Nephron progenitor cell (in vitro differentiated cells): ENCODE data around the gene CDK4.

Experiments used
- DNase-seq: peaks from one replicate; pipeline ENCODE4 v3.0.0; 2021
- H3K27ac Mint-ChIP-seq: 2 replicates; pipeline ENCODE4 v1.8.0; 2021; ENCODE audit warnings: mild to moderate bottlenecking, moderate library complexity, mixed read lengths
- H3K27me3 Mint-ChIP-seq: 2 replicates; pipeline ENCODE4 v1.8.0; 2021; ENCODE audit warnings: mild to moderate bottlenecking, low read depth, mixed read lengths; ENCODE audit not compliant: poor library complexity
- H3K36me3 Mint-ChIP-seq: 2 replicates; pipeline ENCODE4 v1.8.0; 2021; ENCODE audit warnings: low read depth, mixed read lengths
- H3K4me1 Mint-ChIP-seq: 2 replicates; pipeline ENCODE4 v1.8.0; 2021; ENCODE audit warnings: mixed read lengths
- H3K4me3 Mint-ChIP-seq: 2 replicates; pipeline ENCODE4 v1.8.0; 2021; ENCODE audit warnings: mild to moderate bottlenecking, moderate library complexity, mixed read lengths
- H3K9me3 Mint-ChIP-seq: 2 replicates; pipeline ENCODE4 v1.8.0; 2021; ENCODE audit warnings: mild to moderate bottlenecking, moderate library complexity, mixed read lengths
- TF ChIP-seq, protein P1 (sequence below): fragments of 200-600 bp; sonication (generic); IDR thresholded peaks from 2 replicates; pipeline ENCODE4 v1.5.0; 2021; ENCODE audit warnings: antibody characterized with exemption

The CDK4 gene

DNA sequence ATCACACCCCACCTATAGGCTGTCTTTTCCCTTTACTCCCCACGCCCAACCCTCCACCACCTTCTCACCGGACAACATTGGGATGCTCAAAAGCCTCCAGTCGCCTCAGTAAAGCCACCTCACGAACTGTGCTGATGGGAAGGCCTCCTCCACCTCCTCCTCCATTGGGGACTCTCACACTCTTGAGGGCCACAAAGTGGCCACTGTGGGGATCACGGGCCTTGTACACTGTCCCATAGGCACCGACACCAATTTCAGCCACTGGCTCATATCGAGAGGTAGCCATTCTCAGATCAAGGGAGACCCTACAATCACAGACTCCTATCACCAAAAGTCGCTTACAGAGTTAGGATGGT lies 700 bp downstream of the CDK4 start:
- peak overlapping the region; percentile 94 for H3K27ac Mint-ChIP-seq

DNA sequence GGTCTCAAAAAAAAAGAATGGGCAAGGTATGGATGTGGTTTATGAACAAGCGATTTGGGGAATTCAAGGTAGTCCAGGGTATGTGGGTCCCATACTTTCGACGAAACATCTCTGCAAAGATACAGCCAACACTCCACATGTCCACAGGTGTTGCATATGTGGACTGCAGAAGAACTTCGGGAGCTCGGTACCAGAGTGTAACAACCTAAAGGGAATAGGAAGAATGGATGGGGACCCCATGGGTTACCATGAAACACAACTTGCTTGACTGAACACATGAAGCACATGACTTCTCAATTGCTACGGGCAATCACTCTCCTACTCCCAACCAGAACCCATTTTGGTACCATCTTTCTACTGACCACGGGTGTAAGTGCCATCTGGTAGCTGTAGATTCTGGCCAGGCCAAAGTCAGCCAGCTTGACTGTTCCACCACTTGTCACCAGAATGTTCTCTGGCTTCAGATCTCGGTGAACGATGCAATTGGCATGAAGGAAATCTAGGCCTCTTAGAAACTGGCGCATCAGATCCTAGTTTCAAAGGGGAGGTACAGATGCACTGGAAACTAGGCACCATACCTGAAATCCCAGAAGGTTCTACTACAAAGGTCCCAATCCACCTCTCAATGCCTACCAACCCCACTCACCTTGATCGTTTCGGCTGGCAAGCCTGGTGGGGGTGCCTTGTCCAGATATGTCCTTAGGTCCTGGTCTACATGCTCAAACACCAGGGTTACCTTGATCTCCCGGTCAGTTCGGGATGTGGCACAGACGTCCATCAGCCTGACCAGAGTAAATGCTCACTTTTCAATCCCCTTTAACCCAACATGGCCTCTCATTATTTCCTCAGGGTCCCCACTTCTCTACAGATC lies 1.3 kb downstream of the CDK4 start:
- no peak for DNase-seq
- Mint-ChIP-seq H3K4me3 (peak overlapping the region; percentile 98), H3K4me1 (peaks cover 51% of the 10 kb centered on the region), H3K36me3 (peaks cover 59% of the 10 kb centered on the region), H3K9me3 (no peaks in the 10 kb centered on the region), H3K27ac (peak overlapping the region; percentile 94), H3K27me3 (peaks cover 31% of the 10 kb centered on the region)
- TF ChIP-seq, protein P1, sequence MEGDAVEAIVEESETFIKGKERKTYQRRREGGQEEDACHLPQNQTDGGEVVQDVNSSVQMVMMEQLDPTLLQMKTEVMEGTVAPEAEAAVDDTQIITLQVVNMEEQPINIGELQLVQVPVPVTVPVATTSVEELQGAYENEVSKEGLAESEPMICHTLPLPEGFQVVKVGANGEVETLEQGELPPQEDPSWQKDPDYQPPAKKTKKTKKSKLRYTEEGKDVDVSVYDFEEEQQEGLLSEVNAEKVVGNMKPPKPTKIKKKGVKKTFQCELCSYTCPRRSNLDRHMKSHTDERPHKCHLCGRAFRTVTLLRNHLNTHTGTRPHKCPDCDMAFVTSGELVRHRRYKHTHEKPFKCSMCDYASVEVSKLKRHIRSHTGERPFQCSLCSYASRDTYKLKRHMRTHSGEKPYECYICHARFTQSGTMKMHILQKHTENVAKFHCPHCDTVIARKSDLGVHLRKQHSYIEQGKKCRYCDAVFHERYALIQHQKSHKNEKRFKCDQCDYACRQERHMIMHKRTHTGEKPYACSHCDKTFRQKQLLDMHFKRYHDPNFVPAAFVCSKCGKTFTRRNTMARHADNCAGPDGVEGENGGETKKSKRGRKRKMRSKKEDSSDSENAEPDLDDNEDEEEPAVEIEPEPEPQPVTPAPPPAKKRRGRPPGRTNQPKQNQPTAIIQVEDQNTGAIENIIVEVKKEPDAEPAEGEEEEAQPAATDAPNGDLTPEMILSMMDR: no peak

More for the DNA sequence above, 700 bp downstream of the CDK4 start:
- peaks cover 37% of the 10 kb centered on the region for H3K27me3 Mint-ChIP-seq
- DNase-seq: no peak
- H3K9me3 Mint-ChIP-seq: no peaks in the 10 kb centered on the region
- TF ChIP-seq, protein P1: no peak
- peak overlapping the region; percentile 98 for H3K4me3 Mint-ChIP-seq
- H3K4me1 Mint-ChIP-seq: peaks cover 50% of the 10 kb centered on the region
- H3K36me3 Mint-ChIP-seq: peaks cover 53% of the 10 kb centered on the region

DNA sequence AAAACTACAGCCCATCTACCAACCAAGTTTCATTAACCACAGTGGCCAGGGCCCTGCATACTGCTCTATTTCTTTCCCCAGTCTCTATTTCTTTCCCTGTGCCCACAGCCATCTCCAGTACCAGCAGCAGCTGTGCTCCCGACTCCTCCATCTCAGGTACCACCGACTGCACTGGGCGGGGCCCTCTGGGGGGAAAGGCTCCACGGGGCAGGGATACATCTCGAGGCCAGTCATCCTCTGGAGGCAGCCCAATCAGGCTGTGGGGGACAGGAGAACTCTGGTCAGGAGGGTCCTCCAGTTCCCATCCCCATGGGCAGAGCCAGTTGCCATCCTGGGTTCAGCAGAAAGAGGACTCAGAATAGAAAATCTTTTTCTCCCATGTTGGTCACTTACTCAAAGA lies 3.0 kb downstream of the CDK4 start:
- Mint-ChIP-seq H3K9me3 (no peaks in the 10 kb centered on the region), H3K36me3 (peaks cover 62% of the 10 kb centered on the region), H3K27ac (no peak overlapping the region), H3K27me3 (peaks cover 32% of the 10 kb centered on the region), H3K4me3 (no peak overlapping the region), H3K4me1 (peaks cover 58% of the 10 kb centered on the region)
- no peak for DNase-seq
- TF ChIP-seq, protein P1: no peak

DNA sequence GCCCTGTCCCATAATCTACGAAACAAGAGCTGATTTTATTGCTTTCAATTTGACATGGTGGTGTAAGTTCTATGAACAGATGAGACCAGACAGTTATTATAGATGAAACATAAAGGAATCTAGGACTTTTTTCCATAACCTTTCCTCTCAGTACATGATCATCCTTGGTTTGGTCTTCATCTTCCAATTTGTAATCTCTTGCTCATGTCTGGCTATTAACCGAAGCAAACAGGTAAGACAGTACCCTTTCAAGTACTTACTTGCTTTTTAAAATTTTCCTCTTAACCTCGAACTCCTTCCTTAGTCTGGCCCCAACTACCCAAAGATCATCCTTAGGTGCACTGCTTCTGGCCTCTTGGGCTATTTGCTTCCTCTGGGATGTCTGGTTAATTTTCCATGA lies 6.1 kb downstream of the CDK4 start:
- Mint-ChIP-seq H3K27ac (no peak overlapping the region), H3K9me3 (no peaks in the 10 kb centered on the region), H3K4me3 (peak overlapping the region; percentile 95), H3K27me3 (peaks cover 37% of the 10 kb centered on the region), H3K4me1 (peaks cover 33% of the 10 kb centered on the region), H3K36me3 (peaks cover 52% of the 10 kb centered on the region)
- DNase-seq: no peak
- TF ChIP-seq, protein P1: no peak

DNA sequence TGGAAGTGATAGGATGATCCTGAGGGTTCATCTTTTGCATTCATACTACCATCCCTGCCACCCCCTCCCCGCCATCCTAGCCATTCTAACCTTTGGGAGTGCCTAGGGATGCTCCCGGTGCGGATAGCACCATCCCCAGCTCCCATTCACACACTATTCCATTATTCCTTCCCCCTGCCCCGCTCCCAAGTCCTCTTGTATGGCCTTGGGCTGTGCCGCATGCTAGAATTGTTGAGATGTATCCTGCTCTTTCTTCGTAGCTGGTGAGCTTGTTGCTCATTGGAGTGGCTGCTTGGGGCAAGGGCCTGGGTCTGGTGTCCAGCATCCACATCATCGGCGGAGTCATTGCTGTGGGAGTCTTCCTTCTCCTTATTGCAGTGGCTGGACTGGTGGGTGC lies 6.6 kb downstream of the CDK4 start:
- Mint-ChIP-seq H3K27me3 (peaks cover 43% of the 10 kb centered on the region), H3K4me1 (peaks cover 27% of the 10 kb centered on the region), H3K36me3 (peaks cover 47% of the 10 kb centered on the region), H3K4me3 (peak overlapping the region; percentile 95), H3K9me3 (no peaks in the 10 kb centered on the region), H3K27ac (peak overlapping the region; percentile 98)
- TF ChIP-seq, protein P1: no peak
- DNase-seq: no peak
